Activated CD8-positive, alpha-beta memory T cell treated with anti-CD3 and anti-CD28 coated beads, Interleukin-2, amount 50 U/mL, for 48 hours (primary cell): ENCODE data around the gene ADIPOR1.
"Not testable (repeated sequence)": the region's sequence is repeated elsewhere in the genome, so short reads cannot be mapped to it uniquely, and the experiment has no call there.

ENCODE experiments used
- DNase-seq: peaks from one replicate; pipeline ENCODE4 v3.0.0-alpha.2; 2020

The ADIPOR1 gene

DNA sequence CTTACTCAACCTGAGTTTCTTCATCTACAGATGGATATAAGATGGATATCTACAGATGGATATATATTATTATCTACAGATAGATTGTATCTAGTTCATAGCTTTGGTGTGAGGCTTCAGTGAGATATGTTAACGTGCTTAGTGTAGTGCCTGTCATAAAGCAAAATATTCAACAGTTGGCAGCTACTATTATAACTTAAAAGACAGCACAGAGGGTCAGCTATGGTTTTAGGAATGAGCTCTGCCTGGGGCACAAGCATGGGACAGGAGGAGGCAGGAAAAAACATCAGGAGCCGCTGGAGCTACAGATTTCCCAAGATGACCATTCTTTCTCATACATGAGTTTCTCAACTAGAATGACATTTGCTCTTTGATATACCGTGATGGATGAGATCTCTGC is 10.2 kb upstream of the ADIPOR1 start:
- no peak for DNase-seq

DNA sequence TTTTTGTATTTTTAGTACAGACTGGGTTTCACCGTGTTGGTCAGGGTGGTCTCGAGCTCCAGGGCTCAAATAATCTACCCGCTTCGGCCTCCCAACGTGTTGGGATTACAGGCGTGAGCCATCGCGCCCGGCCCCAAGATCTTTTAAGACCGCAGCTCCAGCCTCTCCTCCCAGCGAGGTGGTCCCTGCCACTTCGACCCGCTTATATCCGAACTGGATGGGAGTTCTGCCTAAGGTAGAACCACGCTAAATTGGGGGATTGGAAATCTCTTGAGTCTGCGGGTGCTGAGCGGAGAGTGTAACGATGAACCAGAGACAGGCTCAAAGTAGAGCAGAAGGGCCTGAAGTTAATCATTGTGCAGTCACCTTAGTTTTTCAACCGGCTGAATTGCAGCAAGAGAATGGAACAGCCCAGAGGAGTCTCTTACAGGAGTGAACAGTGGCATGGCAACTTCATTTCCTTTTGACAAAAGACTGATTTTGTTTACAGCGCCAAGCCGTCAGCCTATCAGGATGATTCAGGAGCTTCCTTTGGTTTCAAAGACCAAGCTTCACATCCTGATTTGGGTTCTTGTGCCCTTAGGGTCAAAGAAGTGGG is 9.7 kb upstream of the ADIPOR1 start:
- no peak for DNase-seq

DNA sequence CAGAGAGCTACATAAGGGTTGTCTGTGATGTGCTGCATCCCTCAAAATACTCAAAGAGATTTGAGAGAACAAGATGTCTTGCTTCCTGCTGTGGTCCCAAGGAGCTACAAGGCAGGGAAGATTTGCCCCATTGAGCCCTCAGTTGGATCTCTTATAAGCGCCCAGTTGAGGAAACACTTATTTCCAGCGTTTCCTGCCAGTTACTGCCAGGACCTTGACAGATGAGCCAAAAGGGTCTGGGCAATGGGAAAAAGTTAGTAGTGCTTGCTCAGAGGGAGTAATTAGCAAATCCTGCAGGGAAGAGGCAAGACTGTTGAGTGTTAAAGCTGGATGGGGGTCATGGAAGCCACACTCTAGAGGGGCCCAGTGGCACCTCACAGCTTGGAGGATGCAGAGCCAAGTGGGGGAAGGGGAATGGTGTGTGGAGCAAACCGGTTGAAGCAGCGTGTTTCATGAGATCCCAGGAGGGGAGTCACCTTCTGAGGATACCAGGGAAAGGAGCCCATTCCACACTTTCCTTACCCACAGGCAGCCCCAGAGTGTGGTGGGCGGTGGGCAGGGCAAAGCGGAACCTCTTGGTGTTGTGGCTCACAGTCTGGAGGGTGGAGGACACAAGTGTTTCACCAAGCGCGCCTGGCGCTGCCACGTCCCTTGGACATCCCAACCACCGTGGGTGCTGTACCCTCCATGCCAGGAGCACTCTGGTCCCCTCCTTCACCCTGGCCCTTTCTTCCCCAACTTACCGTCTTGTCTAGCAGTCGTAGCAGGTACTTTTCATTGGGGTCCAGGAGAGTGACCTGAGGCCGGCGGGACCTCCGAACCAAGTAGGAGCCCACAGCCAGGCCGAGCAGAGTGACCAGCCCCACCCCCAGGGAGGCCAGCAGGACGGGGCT is 8.1 kb upstream of the ADIPOR1 start:
- no peak for DNase-seq

DNA sequence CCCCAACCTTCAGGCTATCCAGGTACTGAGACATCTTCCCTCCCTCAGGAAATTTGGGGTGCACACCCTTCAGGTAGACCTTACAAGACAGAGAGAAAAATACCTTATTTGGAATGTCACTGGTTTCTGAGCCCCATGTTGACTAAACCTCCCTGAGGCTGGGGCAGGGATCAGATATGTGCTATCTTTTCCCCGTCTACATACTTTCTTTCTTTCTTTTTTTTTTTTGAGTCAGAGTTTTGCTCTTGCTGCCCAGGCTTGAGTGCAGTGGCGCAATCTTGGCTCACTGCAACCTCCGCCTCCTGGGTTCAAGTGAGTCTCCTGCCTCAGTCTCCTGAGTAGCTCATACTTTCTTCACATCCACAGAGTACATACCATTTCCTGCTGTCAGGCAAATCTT is 7.3 kb upstream of the ADIPOR1 start:
- DNase-seq = no peak

DNA sequence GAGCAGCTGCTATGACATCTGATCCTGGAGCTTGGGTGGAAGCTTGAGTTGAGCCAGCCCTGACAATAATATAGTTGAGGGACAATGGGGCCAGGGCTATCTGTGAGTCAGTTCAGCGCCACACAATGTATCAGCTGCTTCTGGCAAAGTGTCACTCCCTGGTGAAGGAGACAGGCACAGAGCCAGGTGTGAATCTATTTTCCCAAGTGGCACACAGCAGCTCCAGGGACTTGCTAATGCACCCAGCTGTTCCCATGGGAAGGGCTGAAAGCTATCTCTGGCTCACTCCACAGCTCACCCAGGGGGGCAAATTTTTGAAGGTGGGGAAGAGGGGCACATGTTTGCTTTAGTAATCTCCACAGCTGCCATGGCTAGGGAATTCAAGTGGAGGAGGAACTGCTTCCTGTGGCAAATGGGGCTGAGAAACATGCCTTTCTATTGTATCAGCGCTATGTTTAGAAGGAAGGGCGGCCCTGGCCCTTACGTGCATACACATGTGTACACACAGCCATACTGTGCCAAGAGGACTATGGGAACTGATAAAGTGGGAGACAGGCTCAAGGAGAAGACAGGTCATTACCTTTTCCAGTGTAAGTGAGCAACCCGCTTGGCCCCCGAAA is 6.8 kb upstream of the ADIPOR1 start:
- no peak for DNase-seq

DNA sequence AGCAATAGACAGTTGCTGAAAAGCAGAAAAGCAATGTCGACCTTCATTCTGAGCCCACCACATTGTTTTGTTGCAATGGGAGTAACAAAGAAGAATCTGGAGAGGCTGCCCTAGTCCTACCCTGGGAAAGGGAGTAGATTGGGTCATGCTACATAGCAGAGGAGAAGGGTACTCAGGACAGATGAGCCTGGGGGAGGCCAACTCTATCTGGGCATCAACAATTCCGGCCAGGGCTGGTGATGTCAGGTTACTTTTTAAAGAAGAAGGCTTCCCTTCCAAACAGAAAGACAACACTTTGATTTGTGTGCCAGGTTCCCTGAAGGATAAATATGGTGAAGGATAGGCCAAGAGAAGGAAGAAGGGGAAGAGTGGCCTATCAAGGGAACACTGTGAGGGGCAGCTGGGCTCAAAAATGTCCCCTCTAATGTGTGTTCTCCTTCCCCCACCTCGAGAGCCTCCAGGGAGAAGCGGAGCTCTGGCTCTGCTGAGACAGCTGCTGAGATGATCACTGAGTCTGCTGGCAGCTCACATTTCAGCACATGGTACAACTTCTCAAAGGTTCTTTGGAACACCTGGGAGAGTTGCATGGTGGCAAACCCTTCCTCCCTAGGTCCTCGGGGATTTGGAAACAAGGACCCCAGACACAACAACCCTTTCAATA is 3.2 kb upstream of the ADIPOR1 start:
- no peak for DNase-seq

DNA sequence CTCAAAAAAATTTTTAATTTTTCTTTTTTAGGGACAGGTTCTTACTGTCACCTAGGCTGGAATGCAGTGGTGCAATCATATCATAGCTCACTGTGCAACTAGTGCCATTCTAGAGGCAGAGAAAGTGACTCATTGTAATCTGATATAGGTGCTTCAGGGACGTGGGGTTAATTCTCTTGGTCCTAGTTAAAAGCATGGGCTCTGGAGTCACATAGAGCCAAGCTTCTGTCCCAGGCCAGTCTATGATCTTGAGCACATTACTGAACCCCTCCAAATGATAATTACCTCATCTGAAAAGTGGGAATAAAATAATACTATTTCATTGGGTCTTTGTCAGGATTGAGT is 1.1 kb upstream of the ADIPOR1 start:
- no peak for DNase-seq

DNA sequence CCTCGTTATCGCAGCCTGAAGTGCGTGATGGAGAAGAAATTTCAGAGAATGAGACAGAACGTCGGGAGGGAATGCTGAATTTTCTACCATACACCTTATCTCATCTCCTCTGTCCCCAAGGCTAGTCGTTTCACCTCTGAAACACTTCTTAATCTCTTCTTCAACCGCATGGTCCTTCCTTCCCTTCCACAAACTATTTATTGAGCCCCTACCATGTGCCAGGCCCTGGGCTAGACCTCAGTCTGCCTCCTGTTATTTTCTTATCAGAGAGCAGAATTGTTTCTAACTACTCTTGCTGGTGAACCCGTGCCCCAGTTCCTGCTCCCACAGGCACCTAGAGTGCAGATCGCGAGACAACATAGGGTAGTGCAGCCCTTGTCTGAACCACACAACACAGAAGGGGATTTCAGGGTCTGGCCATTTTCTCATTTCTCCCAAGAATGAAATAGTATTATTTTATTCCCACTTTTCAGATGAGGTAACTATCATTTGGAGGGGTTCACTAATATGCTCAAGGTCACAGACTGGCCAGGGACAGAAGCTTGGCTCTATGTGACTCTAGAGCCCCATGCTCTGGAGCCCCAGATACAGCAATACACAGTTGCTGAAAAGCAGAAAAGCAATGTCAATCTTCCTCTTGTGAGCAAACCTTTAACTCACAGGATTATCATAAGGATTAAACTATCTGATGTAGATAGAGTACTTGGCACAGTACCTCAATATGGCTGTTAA is 598 bp upstream of the ADIPOR1 start:
- DNase-seq = no peak

DNA sequence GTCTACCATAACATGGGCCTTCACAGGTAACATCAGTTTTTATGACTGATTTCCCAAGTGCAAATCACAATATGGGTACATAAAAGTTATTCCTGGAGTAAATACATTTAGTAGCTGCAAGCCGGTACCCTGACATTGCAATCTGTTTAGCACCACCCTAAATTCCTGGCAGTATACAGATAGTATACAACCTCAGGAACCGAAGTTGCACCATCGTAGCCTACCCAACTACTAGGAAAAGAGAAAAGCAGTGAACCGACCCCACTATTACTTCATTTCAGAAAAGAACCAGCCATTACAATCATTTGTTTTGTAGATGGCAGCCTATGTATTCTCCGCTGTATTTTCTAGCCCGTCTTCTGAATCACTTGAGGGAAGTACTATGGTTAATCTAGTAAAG is 1.1 kb downstream of the ADIPOR1 start:
- no peak for DNase-seq

DNA sequence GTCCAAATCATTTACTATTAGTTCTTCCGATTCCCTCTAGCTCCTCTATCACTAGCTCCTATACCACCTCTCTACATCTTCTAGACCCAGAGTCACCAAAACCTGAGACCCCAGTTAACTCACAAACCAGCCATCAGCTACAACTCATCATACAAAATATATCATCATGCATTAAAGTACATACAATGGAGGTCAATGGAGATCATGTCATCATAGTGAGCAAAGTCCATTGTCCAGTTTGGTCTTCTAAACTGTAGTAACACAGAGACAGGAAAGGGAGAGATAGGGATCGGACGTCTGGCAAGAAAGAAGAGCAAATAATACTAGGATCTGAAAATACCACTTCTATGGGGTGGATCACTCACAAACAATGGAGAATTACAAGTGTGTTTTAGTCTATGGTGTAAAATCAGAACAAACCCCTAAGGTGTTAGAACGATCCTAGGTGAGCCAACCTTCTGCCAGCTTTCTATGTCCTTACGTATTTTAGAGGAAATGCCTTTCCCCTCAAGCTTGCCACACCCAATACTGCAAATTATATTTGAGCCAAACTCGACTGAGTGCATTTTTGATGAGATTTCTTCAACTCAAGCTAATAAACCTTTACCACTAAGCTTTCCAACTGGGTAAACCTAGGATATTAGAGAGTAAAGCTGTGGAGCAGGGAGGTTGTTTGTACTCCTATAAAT is 3.9 kb downstream of the ADIPOR1 start:
- no peak for DNase-seq

DNA sequence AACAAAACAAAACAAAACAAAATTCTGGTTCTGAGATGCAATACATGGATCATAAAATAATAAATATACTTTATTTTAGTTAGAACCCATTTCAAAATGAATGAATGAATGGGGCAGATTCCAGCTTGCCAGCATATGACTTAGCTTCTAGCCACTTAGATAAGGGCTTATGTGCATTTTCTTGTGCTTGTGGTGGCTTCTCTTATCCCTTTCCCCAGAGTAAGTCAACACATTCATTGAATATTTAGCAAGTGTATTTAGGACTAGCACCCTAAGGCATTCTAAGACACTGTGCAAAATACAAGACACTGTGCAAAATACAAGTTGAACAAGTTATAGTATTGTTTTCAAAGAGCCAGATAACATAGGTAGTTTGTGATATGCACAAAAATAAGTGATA is 4.7 kb downstream of the ADIPOR1 start:
- no peak for DNase-seq

DNA sequence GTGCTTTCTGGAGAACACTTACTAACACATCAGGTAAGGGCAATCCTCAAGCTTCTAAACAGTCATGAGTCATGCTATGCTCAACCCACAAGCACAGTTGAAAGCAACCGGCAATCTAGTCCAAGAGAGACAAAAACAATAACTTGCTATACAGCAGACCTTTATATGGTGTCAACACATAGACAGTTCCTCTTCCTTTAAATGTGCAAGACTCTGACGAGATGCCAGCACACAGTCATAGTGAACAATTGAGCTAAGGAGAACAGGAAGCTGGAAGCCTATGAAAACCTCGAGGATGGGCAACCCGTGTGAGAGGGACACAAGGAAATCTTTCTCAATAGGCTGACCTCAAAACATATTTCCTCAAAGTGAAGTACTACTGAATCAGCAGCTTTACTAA is 5.3 kb downstream of the ADIPOR1 start:
- no peak for DNase-seq

DNA sequence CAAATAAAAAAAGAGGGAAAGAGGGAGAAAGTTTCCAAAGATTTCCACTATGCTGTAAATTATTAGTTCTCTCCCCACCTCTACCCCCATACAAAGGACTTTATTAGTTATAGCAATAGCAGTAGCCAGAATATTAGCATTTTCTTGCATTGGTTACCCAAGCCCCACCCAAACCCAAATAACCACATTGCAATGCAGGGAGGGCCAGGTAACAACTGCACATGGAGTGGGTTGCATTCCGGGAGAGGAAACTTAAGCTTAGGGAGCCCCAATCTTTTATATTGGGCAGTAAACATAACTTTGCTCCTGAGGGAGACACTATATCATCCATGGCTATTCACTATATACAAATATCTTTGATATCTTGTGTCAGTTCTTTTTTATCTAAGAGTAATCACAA is 6.0 kb downstream of the ADIPOR1 start:
- DNase-seq = no peak

DNA sequence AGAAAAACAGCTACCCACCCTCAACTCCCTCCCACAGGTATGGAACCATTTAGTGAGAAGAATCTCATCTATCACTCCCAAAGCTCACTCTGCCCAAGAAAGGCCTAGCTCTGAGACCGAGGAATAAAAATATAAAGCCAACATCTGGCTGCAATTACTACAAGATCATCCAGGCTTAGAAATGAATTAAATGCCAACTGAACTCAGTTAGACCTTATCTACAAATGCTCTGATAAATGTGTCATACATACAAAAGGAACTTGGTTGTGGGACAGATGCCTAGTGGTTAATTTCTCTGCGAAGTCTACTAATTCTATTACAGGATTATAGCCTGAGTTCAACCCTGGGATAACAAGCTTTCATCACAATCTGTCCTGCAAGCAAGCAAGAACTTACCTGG is 6.7 kb downstream of the ADIPOR1 start:
- no peak for DNase-seq

DNA sequence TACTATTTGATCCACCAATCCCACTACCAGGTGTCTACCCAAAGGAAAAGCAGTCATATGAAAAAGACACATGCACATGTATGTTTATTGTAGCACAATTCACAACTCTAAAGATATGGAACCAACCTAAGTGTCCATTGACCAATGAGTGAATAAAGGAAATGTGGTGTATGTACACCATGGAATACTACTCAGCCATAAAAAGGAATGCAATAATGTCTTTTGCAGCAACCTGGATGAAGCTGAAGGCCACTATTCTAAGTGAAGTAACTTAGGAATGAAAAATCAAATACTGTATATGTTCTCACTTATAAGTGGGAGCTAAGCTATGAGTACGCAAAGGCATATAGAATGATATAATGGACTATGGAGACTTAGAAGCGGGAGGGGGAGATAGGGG is 12.6 kb downstream of the ADIPOR1 start:
- DNase-seq = no peak

DNA sequence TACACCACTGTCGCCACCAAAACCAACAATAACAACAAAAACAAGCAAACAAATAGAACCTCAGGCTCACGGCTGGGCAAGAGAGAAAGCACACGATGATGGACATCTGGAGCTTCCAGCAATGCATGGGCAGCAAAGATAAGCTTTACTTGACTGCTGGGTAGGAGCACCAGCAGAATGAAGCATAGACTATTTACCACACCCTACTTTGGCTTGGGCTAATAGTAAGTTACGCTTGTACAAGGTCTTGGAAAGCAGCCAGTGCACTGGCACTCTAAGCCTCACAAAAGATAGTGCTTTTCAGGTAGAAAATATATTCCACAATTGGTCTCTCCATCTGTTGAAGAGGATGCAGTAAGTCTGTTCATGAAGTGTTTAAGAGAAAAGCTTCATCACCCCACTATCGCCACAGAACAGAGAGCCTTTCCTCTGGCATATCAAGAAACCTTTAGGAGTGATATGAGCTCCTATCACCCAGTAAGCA is 13.6 kb downstream of the ADIPOR1 start:
- no peak for DNase-seq

DNA sequence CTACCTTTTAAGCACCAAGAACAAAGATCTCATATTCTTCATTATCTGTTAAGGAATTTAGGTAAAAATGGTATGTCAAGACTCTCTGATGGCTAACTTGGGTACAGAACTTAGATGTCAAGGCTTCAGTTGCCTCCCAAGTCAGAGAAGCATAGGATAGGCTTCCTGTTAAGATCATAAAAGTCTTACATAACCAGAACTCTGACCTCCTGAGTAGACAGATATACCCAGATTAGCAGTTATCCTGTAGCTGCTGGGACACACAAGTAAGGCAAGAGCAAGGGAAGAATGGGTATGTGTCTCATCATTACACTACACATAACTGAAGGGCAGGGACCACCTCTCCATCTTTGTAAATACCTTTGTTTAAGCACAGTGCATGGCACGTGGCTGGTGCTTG is 15.7 kb downstream of the ADIPOR1 start:
- no peak for DNase-seq

DNA sequence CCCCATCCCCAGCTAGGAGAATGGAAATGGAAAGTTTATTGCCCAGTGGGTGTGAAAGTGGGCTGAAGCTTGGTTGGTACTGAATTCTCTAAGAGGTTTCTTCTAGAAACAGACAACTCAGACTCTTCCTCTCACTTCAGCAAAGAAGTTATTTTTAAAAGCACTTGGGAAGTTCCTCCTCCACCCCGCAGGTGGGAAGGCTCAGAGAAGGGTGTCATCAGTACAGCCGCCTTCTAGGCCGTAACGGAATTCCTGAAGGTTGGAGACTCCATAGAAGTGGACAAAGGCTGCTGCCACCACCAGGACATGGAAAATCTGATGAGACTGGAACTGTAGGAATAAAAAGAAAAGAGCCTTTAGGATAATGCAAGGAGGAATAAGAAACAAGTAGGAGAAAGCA is 16.7 kb downstream of the ADIPOR1 start:
- DNase-seq = no peak

DNA sequence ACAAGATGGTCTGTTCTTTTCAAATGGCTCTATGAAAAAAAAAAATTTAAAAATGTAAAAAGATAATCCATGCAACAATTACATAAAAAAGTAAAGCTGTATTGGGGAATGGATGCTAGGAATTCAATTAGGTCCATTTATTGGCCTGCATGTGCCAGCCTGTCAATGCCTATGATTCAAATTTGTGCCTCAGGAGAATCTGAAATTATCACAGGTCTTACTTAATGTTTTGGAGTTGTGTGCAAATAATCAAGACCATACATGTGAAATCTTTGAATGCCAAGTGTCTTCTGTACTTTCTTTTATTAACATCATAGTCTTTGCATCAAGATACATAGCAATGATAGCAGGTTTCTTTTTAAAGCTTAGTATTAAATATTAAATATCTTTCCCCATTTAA is 17.6 kb downstream of the ADIPOR1 start:
- DNase-seq = no peak

DNA sequence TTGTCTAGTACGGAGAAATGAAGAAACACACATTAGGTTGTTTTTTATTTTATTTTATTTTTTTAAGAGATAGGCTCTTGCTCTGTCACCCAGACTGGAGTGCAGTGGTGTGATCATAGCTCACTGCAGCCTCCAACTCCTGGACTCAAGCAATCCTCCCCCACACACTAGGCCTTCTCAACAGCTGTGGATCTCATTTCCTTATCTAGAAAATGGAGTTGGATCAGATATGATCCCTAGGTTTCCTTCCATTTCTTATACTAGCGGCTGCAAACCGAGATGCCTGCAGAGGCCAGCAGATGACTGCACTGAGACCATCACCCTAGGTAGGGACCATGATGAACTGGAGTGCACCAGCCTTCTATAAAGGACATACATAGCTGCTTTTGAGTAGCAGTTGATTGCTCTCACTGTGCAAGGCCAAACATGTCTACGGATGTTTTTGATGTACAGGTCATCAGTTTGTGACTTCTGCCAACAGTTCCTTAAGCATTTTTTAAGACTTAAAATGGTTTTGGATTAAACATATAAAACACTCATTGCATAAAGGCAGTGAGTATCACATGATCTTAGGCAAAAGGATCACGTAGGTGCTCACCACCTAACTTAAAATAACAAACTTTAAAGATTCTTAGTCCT is 19.7 kb downstream of the ADIPOR1 start:
- no peak for DNase-seq

DNA sequence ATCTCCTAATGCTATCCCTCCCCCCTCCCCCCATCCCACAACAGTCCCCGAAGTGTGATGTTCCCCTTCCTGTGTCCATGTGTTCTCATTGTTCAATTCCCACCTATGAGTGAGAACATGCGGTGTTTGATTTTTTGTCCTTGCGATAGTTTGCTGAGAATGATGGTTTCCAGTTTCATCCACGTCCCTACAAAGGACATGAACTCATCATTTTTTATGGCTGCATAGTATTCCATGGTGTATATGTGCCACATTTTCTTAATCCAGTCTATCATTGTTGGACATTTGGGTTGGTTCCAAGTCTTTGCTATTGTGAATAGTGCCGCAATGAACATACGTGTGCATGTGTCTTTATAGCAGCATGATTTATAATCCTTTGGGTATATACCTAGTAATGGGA is 21.7 kb downstream of the ADIPOR1 start:
- DNase-seq = not testable (repeated sequence)

DNA sequence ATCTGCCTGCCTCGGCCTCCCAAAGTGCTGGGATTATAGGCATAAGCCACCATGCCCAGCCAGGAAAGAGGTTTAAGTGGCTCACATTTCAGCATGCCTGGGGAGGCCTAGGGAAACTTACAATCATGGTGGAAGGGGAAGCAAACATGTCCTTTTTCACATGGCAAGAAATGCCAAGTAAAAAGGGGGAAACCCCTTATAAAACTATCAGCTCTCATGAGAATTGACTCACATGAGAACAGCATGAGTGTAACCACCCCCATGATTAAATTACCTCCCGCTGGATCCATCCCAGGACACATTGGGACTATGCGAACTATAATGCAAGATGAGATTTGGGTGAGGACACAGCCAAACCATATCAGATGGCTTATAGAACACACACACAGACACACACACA is 22.3 kb downstream of the ADIPOR1 start:
- no peak for DNase-seq
